HG03457 (cell line): ENCODE results near the gene ACOT8.

Source experiments
- ATAC-seq: cut with Tn5 transposase; IDR thresholded peaks from one replicate; pipeline ENCODE4 v1.9.1; 2021; ENCODE audit warnings: moderate number of reproducible peaks; ENCODE audit not compliant: unreplicated experiment

The ACOT8 gene

GRCh38 chr20:45857882-45858216 lies 657 bp upstream of the ACOT8 start:
- ATAC-seq: no peak

GRCh38 chr20:45853484-45853883 lies 3.7 kb downstream of the ACOT8 start:
- ATAC-seq: no peak

GRCh38 chr20:45852326-45852725 lies 4.9 kb downstream of the ACOT8 start:
- no peak for ATAC-seq

- no peak for ATAC-seq
Observed at GRCh38 chr20:45851501-45851900, 5.7 kb downstream of the ACOT8 start.

GRCh38 chr20:45850926-45851325 lies 6.3 kb downstream of the ACOT8 start:
- no peak for ATAC-seq

GRCh38 chr20:45850238-45850637 lies 7.0 kb downstream of the ACOT8 start:
- no peak for ATAC-seq

- no peak for ATAC-seq
Observed at GRCh38 chr20:45848969-45849582, 8.1 kb downstream of the ACOT8 start.

- no peak for ATAC-seq
Observed at GRCh38 chr20:45848421-45848820, 8.8 kb downstream of the ACOT8 start.

- ATAC-seq: no peak
Observed at GRCh38 chr20:45845452-45845851, 11.7 kb downstream of the ACOT8 start.

- no peak for ATAC-seq
Observed at GRCh38 chr20:45843506-45843905, 13.7 kb downstream of the ACOT8 start.

- no peak for ATAC-seq
Observed at GRCh38 chr20:45842169-45842812, 14.9 kb downstream of the ACOT8 start.

GRCh38 chr20:45841407-45842129 lies 15.6 kb downstream of the ACOT8 start:
- no peak for ATAC-seq

- ATAC-seq: no peak
Observed at GRCh38 chr20:45840700-45841198, 16.4 kb downstream of the ACOT8 start.

- ATAC-seq: no peak
Observed at GRCh38 chr20:45836841-45837240, 20.4 kb downstream of the ACOT8 start.

GRCh38 chr20:45835825-45836224 lies 21.4 kb downstream of the ACOT8 start:
- no peak for ATAC-seq

- ATAC-seq: no peak
Observed at GRCh38 chr20:45835329-45835765, 21.8 kb downstream of the ACOT8 start.

- no peak for ATAC-seq
Observed at GRCh38 chr20:45834797-45835161, 22.4 kb downstream of the ACOT8 start.

GRCh38 chr20:45833883-45834796 lies 23.1 kb downstream of the ACOT8 start:
- ATAC-seq: no peak

GRCh38 chr20:45833030-45833882 lies 23.9 kb downstream of the ACOT8 start, which contains the start of gene SNX21:
Gene SNX21, plus strand, starts transcription at chr20:45833799. Its CDS starts 121 bp downstream, at chr20:45833920.
- no peak for ATAC-seq

- no peak for ATAC-seq
Observed at GRCh38 chr20:45832619-45833018, 24.6 kb downstream of the ACOT8 start.
